ENCODE data around the gene MRPL40. TPM values are rescaled to one million over a fixed set of nuclear protein-coding genes. Genes with fewer than 3 reads are reported as not detected.

MRPL40 gene
- total and polyA plus RNA-seq, 2 of the 13 experiments (the other 11 are each of a cell fraction or from before 2014, with no cell fraction given) = 42.7 to 79.7 TPM

DNA sequence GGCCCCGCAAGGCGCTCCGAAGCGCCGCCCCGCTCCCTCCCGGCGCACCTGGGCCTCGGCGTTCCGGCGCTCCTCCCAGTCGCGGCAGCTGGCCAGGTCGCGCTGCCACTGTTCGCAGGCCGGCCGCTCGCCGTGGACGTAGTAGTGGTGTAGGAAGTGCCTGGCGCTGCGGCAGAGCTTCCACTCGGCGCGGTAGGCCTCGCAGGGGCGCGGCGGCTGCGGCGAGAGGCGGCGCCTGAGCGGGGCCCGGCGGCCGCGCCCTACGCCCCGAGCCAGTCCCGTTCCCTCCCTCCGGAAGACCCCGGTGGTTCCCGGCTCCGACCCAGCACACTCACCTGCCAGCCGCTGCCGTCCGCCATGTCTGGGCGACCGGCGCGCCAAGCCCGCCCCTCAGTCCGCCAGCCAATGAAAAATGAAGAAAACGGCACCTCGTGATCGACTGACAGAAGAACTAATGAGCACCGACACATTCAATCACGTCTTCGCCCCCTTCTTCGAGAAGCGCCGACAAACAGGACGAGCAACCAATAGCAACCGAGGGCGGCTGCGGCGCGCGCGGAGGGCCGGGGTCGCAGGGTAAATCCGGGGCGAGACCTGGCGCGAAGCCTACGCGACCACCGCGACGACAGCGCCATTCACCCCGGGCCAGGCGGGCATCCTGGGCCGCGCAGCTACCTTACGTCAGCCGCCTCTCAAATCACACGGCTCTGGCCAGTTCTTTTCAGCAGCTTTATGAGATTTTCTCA, 15.2 kb downstream of the MRPL40 start, which contains the start of gene C22orf39 (continued):
- TF ChIP-seq NFYB (CRISPR knock-in tag; IDR thresholded peaks at IDR 0.05) (peak; percentile 98), SCMH1 (CRISPR knock-in tag; IDR thresholded peaks at IDR 0.05; ENCODE audit: borderline replicate concordance) (no peak), ZNF326 (CRISPR knock-in tag; IDR thresholded peaks at IDR 0.05; ENCODE audit: borderline replicate concordance) (no peak), ZFYVE20 (CRISPR knock-in tag; IDR thresholded peaks at IDR 0.05; ENCODE audit: borderline replicate concordance, low read depth) (no peak), DNMT1 (CRISPR knock-in tag; IDR thresholded peaks at IDR 0.05) (no peak), NR1H2 (CRISPR knock-in tag; IDR thresholded peaks at IDR 0.05; ENCODE audit: borderline replicate concordance, low read depth) (0 out of 2 replicates have a peak, but pooled peaks have one; percentile 61), SMC3 (IDR thresholded peaks at IDR 0.05; ENCODE audit: low read length) (no peak), HMG20A (CRISPR knock-in tag; IDR thresholded peaks at IDR 0.05; ENCODE audit: borderline replicate concordance) (no peak), ZNF235 (CRISPR knock-in tag; IDR thresholded peaks at IDR 0.05; ENCODE audit: borderline replicate concordance) (no peak), ZNF180 (CRISPR knock-in tag; IDR thresholded peaks at IDR 0.05; ENCODE audit: borderline replicate concordance, low read depth) (no peak), SP4 (CRISPR knock-in tag; IDR thresholded peaks at IDR 0.05) (peak; percentile 47; the same call in 1 of the 2 replicates), ARNT (IDR thresholded peaks at IDR 0.05) (no peak), ZNF124 (CRISPR knock-in tag; IDR thresholded peaks at IDR 0.05) (no peak), ZNF234 (CRISPR knock-in tag; conservative IDR thresholded peaks at IDR 0.05) (no peak)
- TF ChIP-seq, protein P1, sequence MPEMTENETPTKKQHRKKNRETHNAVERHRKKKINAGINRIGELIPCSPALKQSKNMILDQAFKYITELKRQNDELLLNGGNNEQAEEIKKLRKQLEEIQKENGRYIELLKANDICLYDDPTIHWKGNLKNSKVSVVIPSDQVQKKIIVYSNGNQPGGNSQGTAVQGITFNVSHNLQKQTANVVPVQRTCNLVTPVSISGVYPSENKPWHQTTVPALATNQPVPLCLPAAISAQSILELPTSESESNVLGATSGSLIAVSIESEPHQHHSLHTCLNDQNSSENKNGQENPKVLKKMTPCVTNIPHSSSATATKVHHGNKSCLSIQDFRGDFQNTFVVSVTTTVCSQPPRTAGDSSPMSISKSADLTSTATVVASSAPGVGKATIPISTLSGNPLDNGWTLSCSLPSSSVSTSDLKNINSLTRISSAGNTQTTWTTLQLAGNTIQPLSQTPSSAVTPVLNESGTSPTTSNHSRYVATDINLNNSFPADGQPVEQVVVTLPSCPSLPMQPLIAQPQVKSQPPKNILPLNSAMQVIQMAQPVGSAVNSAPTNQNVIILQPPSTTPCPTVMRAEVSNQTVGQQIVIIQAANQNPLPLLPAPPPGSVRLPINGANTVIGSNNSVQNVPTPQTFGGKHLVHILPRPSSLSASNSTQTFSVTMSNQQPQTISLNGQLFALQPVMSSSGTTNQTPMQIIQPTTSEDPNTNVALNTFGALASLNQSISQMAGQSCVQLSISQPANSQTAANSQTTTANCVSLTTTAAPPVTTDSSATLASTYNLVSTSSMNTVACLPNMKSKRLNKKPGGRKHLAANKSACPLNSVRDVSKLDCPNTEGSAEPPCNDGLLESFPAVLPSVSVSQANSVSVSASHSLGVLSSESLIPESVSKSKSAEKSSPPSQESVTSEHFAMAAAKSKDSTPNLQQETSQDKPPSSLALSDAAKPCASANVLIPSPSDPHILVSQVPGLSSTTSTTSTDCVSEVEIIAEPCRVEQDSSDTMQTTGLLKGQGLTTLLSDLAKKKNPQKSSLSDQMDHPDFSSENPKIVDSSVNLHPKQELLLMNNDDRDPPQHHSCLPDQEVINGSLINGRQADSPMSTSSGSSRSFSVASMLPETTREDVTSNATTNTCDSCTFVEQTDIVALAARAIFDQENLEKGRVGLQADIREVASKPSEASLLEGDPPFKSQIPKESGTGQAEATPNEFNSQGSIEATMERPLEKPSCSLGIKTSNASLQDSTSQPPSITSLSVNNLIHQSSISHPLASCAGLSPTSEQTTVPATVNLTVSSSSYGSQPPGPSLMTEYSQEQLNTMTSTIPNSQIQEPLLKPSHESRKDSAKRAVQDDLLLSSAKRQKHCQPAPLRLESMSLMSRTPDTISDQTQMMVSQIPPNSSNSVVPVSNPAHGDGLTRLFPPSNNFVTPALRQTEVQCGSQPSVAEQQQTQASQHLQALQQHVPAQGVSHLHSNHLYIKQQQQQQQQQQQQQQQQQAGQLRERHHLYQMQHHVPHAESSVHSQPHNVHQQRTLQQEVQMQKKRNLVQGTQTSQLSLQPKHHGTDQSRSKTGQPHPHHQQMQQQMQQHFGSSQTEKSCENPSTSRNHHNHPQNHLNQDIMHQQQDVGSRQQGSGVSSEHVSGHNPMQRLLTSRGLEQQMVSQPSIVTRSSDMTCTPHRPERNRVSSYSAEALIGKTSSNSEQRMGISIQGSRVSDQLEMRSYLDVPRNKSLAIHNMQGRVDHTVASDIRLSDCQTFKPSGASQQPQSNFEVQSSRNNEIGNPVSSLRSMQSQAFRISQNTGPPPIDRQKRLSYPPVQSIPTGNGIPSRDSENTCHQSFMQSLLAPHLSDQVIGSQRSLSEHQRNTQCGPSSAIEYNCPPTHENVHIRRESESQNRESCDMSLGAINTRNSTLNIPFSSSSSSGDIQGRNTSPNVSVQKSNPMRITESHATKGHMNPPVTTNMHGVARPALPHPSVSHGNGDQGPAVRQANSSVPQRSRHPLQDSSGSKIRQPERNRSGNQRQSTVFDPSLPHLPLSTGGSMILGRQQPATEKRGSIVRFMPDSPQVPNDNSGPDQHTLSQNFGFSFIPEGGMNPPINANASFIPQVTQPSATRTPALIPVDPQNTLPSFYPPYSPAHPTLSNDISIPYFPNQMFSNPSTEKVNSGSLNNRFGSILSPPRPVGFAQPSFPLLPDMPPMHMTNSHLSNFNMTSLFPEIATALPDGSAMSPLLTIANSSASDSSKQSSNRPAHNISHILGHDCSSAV (CRISPR knock-in tag; IDR thresholded peaks at IDR 0.05; ENCODE audit: borderline replicate concordance) = no peak
- TF ChIP-seq, protein P2, sequence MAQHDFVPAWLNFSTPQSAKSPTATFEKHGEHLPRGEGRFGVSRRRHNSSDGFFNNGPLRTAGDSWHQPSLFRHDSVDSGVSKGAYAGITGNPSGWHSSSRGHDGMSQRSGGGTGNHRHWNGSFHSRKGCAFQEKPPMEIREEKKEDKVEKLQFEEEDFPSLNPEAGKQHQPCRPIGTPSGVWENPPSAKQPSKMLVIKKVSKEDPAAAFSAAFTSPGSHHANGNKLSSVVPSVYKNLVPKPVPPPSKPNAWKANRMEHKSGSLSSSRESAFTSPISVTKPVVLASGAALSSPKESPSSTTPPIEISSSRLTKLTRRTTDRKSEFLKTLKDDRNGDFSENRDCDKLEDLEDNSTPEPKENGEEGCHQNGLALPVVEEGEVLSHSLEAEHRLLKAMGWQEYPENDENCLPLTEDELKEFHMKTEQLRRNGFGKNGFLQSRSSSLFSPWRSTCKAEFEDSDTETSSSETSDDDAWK (CRISPR knock-in tag; IDR thresholded peaks at IDR 0.05) = no peak
- TF ChIP-seq, protein P3, sequence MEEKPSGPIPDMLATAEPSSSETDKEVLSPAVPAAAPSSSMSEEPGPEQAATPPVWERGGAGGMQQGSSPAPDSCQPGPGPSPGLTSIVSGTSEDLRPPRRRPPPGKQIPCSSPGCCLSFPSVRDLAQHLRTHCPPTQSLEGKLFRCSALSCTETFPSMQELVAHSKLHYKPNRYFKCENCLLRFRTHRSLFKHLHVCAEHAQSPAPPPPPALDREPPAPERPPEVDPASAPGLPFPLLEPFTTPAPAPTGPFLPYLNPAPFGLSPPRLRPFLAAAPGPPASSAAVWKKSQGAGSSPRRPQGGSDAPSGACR (CRISPR knock-in tag; IDR thresholded peaks at IDR 0.05) = no peak
- TF ChIP-seq, protein P4, sequence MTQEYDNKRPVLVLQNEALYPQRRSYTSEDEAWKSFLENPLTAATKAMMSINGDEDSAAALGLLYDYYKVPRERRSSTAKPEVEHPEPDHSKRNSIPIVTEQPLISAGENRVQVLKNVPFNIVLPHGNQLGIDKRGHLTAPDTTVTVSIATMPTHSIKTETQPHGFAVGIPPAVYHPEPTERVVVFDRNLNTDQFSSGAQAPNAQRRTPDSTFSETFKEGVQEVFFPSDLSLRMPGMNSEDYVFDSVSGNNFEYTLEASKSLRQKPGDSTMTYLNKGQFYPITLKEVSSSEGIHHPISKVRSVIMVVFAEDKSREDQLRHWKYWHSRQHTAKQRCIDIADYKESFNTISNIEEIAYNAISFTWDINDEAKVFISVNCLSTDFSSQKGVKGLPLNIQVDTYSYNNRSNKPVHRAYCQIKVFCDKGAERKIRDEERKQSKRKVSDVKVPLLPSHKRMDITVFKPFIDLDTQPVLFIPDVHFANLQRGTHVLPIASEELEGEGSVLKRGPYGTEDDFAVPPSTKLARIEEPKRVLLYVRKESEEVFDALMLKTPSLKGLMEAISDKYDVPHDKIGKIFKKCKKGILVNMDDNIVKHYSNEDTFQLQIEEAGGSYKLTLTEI (CRISPR knock-in tag; conservative IDR thresholded peaks at IDR 0.05) = no peak
